HG03196 (cell line): ENCODE results near the gene CADPS2.

Source experiments
- ATAC-seq: cut with Tn5 transposase; IDR thresholded peaks from one replicate; pipeline ENCODE4 v1.9.1; 2021; ENCODE audit not compliant: unreplicated experiment

Gene CADPS2

DNA sequence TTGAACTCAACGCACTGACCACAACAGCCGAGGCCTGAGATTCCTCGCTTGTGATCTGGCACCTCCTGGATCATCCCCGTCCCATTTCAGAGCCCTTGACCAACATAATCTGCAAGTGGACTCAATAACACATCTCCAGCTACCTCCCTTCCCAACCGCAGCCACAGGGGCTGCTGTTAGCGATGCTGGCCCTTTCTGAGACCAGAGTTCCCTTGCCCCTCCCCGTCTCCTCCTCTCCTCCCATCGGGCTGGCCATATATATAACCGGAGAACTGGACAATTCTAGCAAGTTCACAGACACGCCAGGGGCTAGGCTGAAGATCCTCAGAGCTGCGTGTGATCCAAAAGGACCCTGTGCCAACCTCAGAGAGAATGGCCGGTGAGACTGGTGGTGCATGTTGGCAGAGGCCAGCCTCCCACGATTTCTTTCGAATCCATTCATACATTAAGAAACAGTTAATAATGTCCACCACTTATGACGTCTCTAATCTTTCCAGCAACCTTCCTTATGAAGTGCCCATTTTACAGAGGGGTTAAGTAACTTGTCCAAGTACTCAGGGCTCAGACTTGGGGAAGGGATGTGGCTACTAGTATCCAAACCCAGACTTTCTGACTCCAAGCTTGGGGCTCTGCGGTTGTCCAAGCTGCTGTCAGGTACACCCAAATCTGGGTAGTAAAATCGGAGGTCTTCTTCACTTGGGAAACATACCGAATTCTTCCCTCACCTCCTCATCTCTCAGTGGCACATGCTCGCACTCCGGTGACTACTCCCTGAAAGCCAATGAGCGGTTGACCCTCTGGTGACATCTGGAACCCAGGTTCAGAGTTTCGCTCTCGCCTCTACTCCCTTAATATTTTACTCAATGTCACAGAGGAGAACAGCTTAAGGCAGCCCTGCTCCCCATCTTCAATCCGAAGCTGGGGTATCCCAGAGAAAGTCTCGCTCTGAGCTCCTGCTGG, 570.5 kb downstream of the CADPS2 start:
- ATAC-seq, result no peak

- ATAC-seq, result no peak
These were observed 572.0 kb downstream of the CADPS2 start for GRCh38 chr7:122314284-122314683.

- ATAC-seq, result no peak
These were observed 573.5 kb downstream of the CADPS2 start for GRCh38 chr7:122312789-122313188.

DNA sequence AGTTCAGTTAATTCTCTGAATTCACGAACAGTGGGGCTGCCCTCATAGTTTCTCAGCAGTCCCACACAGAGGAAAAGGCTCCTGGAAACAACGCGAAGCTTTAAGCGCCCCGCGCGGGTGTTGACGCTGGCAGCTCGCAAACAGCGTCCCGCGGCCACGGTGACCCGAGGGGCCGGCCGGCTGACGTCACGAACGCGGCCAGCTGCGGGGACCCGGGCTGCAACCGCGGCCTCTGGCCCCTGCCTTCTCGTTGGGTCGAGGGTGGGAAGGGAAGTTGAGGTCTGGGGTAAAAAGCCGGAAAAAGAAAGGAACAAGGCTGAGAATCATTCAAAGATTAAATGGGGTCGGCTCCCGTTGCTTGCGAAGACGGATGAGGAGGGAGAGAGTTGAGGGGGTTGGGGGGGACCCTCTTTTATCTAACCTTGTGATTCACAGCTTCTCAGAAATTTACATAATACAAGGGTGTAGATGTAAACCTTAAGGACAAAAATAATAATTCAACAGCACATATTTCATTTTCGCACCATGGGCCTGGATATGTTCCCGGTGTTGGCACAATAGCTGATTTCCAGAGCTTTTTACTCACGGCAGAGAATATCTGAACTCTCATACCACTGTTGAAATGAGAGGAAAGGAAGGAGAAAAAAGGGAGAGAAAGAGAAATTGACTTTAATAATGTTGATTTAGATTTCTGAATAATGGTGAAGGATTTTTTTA, 574.4 kb downstream of the CADPS2 start:
- no peak for ATAC-seq

GRCh38 chr7:122311050-122311700, 575.1 kb downstream of the CADPS2 start:
- no peak for ATAC-seq

- no peak for ATAC-seq
These were observed 575.9 kb downstream of the CADPS2 start for GRCh38 chr7:122310119-122311021.

- ATAC-seq, result no peak
These were observed 576.8 kb downstream of the CADPS2 start for GRCh38 chr7:122309421-122309820.

DNA sequence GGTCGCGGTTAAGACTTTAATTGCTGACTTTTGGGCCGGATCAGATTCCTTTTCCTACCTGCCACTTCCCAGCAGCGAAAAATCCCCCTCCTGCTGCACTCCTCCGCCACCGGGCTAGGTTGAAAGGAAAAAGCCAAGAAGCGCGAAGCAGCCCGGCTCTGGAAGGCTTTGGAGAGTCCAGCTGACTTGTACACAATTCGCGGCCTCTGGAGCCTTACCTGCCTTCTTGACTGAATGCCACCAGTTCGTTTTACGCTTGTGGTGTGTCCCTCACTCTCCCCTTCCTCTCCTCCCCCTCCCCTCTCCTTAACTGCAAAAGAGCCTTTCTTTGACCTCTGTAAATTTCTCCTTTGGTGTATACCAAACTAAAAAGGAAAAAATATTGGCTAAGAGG, 579.0 kb downstream of the CADPS2 start:
- no peak for ATAC-seq

GRCh38 chr7:122306320-122307227, 579.7 kb downstream of the CADPS2 start:
- ATAC-seq, result no peak

DNA sequence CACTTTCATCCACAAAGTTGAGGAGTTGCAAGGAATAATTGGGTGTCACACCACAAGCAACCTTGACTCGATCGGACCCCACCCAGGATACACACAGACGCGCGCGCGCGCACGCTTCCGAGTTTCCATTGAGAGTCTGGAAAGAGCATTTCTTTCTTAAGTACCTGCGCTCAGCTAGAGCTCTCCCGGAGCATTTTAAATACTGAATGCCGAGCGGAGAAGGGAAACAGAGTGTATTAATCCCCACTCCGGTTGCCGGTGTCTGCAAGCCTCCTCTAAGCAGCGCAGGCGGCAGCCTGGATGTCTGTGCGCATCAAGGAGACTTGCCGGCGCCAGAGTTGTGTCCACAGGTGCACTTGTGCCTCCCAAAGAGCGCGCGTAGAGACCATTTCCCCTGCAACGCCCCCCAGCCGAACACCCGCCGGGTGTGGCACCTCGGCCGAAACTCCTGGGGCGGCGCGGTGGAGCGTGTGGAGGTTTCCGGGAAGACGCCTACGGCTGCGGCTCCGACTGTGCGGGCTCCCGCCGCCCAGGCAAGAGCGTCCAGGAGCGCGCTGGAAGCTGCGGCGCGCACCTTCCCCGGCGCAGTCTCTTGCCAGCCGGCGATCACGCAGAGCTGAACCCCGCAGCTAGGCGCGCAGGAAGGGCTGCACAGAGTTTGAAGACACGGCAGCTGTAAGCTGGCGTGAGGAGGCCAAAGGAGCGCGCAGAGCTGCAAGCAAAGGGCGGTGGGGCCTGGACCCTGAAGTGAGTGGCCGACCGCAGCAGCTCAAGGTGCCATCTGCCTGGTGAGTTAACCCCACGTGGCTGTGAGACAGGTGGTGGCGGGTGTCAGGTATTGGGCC, 580.6 kb downstream of the CADPS2 start:
- no peak for ATAC-seq

DNA sequence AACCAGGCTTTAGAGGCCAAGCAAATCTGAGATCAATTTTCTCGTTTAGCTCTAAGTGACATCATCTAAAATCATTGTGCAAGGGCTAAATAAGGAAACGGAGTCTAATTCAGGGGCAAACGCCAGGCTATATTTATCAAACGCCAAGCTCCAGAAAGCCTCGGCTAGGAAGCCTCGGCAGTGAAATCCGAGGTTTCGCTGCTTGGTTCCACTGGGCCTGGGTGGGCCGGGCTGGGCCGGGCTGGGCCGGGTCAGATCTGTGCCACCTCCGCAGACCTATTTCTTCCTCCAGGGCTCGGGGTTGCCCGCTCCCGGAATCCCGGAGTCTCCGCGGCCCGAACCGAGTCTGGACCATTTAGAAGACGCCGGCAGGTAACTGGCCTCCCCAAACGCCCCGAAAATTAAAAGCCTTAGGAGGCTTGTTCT, 581.3 kb downstream of the CADPS2 start:
- ATAC-seq, result no peak

DNA sequence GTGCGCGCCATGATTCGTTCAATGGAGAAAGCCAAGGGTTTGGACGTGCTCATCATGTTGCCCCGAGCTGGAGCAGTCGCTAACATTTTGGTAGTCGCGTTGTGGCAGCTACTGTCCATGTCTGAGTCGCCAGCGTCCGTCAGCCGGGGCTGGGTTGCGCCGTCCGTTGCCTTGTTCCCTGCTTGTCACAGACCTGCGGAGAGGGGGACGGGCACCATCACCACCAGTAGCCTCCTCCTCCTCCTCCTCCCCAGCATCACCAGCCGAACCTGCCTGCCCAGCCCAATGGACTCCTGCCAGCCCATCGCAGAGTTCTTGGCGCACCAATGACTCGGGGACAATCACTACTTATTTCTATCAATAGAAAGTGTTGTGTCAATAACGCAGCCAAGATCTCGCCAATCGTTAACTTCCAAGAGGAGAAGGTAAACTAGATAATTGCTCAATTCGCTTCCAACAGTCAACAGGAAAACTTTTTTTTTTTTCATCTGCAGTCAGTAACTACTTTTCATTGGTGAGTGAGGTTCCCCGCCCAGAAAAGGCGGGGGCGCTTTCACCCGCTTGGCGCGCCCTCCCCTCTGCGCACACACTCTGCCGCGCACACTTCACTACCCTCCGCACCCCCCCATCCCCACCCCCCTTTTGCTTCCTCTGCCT, 581.8 kb downstream of the CADPS2 start, which contains the start of gene FEZF1:
TSS of gene FEZF1 (minus strand) at position 432 of the 657 bp plus-strand sequence. CDS start at position 119, 313 bp downstream.
- no peak for ATAC-seq

DNA sequence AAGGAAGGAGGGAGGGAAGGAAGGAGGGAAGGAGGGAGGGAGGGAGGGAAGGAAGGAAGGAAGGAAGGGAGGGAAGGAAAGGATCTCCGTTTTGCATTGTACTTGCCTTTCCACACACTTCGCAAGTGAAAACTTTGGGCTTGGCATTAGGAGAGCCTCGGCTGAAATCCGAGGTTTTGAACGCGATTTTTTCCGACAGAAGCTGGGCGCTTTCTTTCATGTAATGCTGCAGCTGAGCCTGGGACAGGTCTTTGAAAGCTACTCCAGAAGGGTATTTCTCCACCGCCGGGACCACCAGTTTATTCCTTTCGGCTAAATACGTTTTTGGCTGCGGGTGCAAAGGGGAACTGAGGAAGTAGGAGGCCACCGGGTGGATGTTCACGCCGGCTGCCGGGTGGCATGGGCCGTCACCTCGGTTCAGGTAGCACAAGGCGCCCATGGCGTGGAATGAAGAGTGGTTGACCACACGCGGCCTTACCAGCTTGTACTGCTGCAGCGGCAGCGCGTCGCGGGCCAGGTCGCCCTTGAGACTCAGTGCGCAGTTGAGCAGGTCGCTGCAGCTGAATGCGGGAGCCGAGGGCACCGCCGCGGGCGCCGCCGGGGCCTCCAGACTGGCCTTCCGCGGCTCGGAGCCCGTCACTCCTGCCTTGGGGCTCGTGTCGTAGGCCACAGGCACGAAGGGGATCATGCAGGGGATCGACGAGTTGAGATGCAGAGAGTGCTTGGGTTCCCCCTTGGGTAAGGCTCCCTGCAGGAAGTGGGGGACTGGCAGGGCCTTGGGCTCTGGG, 582.5 kb downstream of the CADPS2 start:
- ATAC-seq, result no peak

DNA sequence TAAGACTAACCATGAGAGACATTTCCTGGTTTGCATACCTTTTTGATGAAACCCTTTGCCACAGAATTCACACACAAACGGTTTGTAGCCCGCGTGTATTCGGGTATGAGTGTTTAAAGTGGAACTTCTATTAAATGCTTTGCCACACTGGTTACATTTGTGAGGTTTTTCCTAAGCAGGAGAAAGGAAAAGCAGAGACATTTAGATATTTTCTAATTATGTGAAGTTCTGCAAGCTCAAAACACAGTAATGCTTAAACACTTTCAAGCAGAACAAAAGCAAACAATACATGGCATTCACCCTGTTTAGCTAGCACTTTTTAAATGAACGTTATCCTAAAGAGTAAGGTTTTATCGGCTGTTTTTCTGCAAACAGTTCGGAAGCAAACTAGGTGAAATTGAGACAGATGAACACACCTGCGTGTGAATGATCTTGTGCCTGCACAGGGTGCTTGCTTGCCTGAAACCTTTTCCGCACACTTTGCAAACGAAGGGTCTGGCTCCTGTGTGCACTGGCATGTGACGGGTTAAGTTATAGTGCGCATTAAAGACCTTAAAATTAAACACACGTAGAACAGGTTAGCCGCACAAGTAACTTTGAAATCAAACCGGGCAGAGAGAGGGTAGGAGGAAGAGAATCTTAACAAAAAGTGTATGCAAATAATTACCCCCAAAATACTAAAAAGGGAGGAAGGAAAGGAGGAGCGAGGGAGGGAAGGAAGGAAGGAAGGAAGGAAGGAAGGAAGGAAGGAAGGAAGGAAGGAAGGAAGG, 583.3 kb downstream of the CADPS2 start:
- ATAC-seq, result no peak

DNA sequence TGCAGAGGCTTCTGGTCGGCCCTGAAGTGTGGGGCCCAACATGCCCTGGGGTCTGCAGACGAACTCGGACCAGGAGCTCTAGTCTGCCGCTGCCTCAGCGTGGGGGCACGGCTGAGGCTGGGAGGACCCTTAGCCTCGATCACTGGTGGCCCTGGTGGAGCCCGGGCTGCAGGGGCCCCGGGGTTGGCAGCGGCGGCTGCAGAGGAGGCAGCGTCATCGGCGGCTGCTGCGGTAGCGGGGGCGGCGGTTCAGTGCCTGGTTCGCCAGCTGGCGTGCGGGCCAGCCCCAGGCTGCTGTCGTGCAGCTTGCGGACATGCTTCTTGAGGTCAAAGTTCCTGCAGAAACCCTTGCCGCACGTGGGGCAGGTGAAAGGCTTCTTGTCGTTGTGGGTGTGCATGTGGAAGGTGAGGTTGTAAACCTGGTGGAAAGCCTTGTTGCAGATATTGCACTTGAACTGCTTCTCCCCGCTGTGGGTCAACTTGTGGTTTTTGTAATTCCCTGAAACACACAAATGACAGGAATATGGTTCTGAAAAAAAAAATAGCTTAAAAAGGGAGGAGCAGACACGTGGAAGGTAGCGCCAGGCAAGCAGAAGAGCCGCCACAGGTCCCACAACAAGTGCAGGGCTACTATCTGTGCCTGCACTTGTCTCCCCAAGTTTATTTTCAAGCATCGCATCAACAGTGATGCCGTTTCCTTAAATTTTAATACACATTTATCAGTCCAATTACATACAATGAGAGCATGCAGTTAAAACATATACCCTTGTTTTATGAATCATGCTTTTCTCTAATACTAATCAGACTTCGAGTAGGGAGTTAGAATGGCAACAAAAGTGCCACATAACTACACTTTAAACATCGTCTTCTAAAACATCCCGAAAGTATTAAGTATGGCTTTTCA, 584.2 kb downstream of the CADPS2 start:
- ATAC-seq, result no peak
